Activated T-helper 1 cell treated with Interleukin-2 at 50 U/mL for 16 hours (primary cell): ENCODE results near the gene UNC119.

Source experiments
- DNase-seq: peaks from one replicate; pipeline ENCODE4 v3.0.0-alpha.2; 2020; ENCODE audit warnings: low read depth

Gene UNC119

GRCh38 chr17:28573040-28573380 lies 20.6 kb upstream of the UNC119 start:
- DNase-seq, result no peak

GRCh38 chr17:28572259-28573039 lies 20.0 kb upstream of the UNC119 start:
- no peak for DNase-seq

- peak; percentile 86 for DNase-seq
Measured at GRCh38 chr17:28571361-28572122, 19.1 kb upstream of the UNC119 start, which contains the start of gene PIGS. TSS of gene PIGS (minus strand) at chr17:28571524. CDS start at chr17:28571496, 28 bp downstream.

GRCh38 chr17:28570716-28571360 lies 18.4 kb upstream of the UNC119 start:
- peak; percentile 18 for DNase-seq

- DNase-seq, result no peak
Measured at GRCh38 chr17:28569446-28569845, 17.0 kb upstream of the UNC119 start.

- DNase-seq, result no peak
Measured at GRCh38 chr17:28567604-28568003, 15.2 kb upstream of the UNC119 start.

GRCh38 chr17:28563475-28563874 lies 11.1 kb upstream of the UNC119 start:
- no peak for DNase-seq

- DNase-seq, result no peak
Measured at GRCh38 chr17:28555022-28555421, 2.6 kb upstream of the UNC119 start.

- no peak for DNase-seq
Measured at GRCh38 chr17:28554565-28554964, 2.1 kb upstream of the UNC119 start.

- no peak for DNase-seq
Measured at GRCh38 chr17:28553000-28553505, 629 bp upstream of the UNC119 start.

- DNase-seq, result no peak
Measured at GRCh38 chr17:28551421-28552175, 826 bp downstream of the UNC119 start.

GRCh38 chr17:28550858-28551257 lies 1.6 kb downstream of the UNC119 start:
- no peak for DNase-seq

GRCh38 chr17:28549236-28550132 lies 2.9 kb downstream of the UNC119 start:
- peak; percentile 42 for DNase-seq

GRCh38 chr17:28548417-28549130 lies 3.9 kb downstream of the UNC119 start:
- no peak for DNase-seq

- DNase-seq, result peak; percentile 28
Measured at GRCh38 chr17:28547623-28548416, 4.6 kb downstream of the UNC119 start.

- no peak for DNase-seq
Measured at GRCh38 chr17:28547096-28547622, 5.3 kb downstream of the UNC119 start.

GRCh38 chr17:28545787-28546415 lies 6.5 kb downstream of the UNC119 start:
- no peak for DNase-seq

- no peak for DNase-seq
Measured at GRCh38 chr17:28545141-28545503, 7.3 kb downstream of the UNC119 start.
